Central memory CD8-positive, alpha-beta T cell (primary cell): ENCODE measurements around the gene MID1.

Source experiments
- ATAC-seq: fragments of 150-1000 bp; cut with Tn5 transposase; replicated peaks from 2 replicates; pipeline ENCODE4 v1.10.0; 2022; ENCODE audit warnings: mild to moderate bottlenecking, moderate FRiP score, moderate number of reproducible peaks; ENCODE audit not compliant: poor library complexity, severe bottlenecking; ENCODE audit errors: extremely low read depth
- DNase-seq, 2 donors: peaks; one replicate each; pipeline ENCODE4 v3.0.0; 2021; ENCODE audit warnings: low spot score in 2 of 2
- H3K27ac Mint-ChIP-seq: one replicate; pipeline ENCODE4 v1.8.0; 2022; ENCODE audit warnings: low read depth, mild to moderate bottlenecking, moderate library complexity, mixed read lengths
- H3K27me3 Mint-ChIP-seq: one replicate; pipeline ENCODE4 v1.8.0; 2022; ENCODE audit warnings: mixed read lengths
- H3K36me3 Mint-ChIP-seq: one replicate; pipeline ENCODE4 v1.8.0; 2022; ENCODE audit warnings: mild to moderate bottlenecking, moderate library complexity, mixed read lengths; ENCODE audit not compliant: insufficient read depth
- H3K4me1 Mint-ChIP-seq: one replicate; pipeline ENCODE4 v1.8.0; 2022; ENCODE audit warnings: mixed read lengths
- H3K4me3 Mint-ChIP-seq: one replicate; pipeline ENCODE4 v1.8.0; 2022; ENCODE audit warnings: mild to moderate bottlenecking, moderate library complexity, mixed read lengths
- H3K9me3 Mint-ChIP-seq: one replicate; pipeline ENCODE4 v1.8.0; 2022; ENCODE audit warnings: mixed read lengths

Gene MID1

GRCh38 chrX:10564484-10564883 is 55.9 kb downstream of the MID1 start:
- DNase-seq (no peak), ATAC-seq (no peak)
- Mint-ChIP-seq H3K36me3 (no peaks in the 10 kb centered on the region), H3K9me3 (no peaks in the 10 kb centered on the region), H3K4me3 (no peak overlapping the region), H3K4me1 (no peaks in the 10 kb centered on the region), H3K27ac (no peak overlapping the region), H3K27me3 (no peaks in the 10 kb centered on the region)

DNA sequence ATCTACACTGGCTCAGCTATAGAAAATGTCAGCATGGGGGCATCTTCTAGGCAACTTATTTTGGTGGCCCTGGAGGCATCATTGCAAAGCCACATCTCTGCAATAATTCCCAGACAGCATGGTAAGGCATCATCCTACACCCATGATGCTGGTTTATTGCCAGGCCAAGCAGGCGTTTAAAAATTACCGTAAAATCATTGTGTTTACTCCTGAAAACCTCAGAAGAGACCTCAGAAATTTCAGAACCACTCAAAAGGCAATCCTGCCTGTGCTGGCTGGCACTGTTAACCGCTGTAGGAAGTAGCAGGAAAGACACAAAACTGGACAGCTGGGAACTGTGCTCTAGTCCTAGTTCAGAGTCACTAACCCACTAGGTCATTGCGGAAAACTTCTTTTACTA is 63.2 kb downstream of the MID1 start:
- no peaks in the 10 kb centered on the region for H3K4me1 Mint-ChIP-seq
- peaks cover 6% of the 10 kb centered on the region for H3K9me3 Mint-ChIP-seq
- ATAC-seq (no peak), DNase-seq (no peak)
- no peaks in the 10 kb centered on the region for H3K27me3 Mint-ChIP-seq
- no peaks in the 10 kb centered on the region for H3K36me3 Mint-ChIP-seq
- no peak overlapping the region for H3K4me3 Mint-ChIP-seq
- no peak overlapping the region for H3K27ac Mint-ChIP-seq

- Mint-ChIP-seq H3K36me3 (no peaks in the 10 kb centered on the region), H3K27ac (no peak overlapping the region), H3K27me3 (no peaks in the 10 kb centered on the region), H3K4me1 (no peaks in the 10 kb centered on the region), H3K4me3 (no peak overlapping the region), H3K9me3 (peaks cover 6% of the 10 kb centered on the region)
- ATAC-seq, result no peak
- DNase-seq, result no peak
These were observed 64.0 kb downstream of the MID1 start for GRCh38 chrX:10556405-10556804.

DNA sequence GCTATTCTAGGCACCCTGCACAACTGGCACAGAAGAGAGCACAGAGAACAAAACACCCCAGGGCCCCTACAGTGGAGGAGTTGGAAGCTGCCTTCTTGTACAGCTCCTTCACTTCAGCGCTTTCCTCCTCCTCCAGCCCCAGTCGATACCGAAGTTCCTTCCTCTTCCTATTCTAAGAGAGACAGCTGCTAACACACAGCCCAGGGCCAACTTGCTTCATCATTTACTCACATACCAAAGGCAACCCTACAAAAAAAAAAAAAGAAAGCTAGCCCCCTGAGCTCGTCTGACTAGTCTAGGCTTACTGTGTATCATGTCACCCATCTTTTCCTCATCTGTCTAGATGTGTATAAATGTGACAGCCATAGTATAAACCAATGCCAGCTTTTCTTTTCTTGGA is 64.5 kb downstream of the MID1 start:
- Mint-ChIP-seq H3K36me3 (no peaks in the 10 kb centered on the region), H3K27ac (no peak overlapping the region), H3K4me1 (no peaks in the 10 kb centered on the region), H3K9me3 (peaks cover 6% of the 10 kb centered on the region), H3K4me3 (no peak overlapping the region), H3K27me3 (no peaks in the 10 kb centered on the region)
- ATAC-seq (no peak), DNase-seq (no peak)

- H3K27me3 Mint-ChIP-seq, result no peaks in the 10 kb centered on the region
- no peaks in the 10 kb centered on the region for H3K36me3 Mint-ChIP-seq
- no peaks in the 10 kb centered on the region for H3K4me1 Mint-ChIP-seq
- no peak overlapping the region for H3K4me3 Mint-ChIP-seq
- no peak for ATAC-seq
- H3K9me3 Mint-ChIP-seq, result peaks cover 6% of the 10 kb centered on the region
- DNase-seq, result no peak
- no peak overlapping the region for H3K27ac Mint-ChIP-seq
These were observed 65.6 kb downstream of the MID1 start for GRCh38 chrX:10554612-10555270.

DNA sequence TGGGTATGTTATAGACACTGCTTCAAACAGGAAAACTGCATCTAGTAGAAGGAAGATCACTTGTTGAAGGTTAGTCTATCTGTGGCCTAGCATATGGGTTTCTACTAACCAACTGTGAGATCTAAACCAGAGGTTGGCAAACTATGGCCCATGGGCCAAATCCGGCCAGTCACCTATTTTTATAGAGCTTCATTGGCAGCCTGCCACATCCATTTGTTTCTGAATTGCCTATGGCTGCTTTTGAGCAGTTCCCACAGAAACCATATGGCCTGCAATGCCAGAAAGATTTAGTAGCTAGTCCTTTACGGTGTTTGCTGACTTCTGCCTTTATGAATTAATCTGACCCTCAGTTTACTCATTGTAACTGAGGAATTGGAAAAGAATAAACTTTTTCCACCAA is 71.1 kb downstream of the MID1 start:
- DNase-seq (no peak), ATAC-seq (no peak)
- Mint-ChIP-seq H3K4me1 (no peaks in the 10 kb centered on the region), H3K27me3 (no peaks in the 10 kb centered on the region), H3K9me3 (no peaks in the 10 kb centered on the region), H3K36me3 (no peaks in the 10 kb centered on the region), H3K27ac (no peak overlapping the region), H3K4me3 (no peak overlapping the region)

DNA sequence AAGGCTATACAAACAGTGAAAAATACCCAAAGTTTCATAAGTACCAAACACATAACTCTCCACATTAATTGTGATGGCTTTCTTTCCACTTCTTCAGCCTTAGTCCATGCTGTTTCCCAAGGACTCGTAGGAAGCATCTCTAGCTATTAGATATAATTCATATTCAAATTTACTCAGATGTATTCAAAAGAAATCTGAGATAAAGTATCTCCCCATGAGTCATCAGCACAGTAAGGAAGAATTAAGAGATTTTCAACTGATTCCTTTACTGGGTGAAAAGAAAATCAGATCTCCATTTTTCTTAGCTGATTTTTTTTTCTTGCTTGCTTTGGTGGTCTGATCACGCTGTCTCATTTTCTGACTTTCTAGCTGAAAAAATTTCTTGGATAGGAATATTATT is 71.7 kb downstream of the MID1 start:
- no peak overlapping the region for H3K27ac Mint-ChIP-seq
- ATAC-seq (no peak), DNase-seq (no peak)
- H3K4me3 Mint-ChIP-seq, result no peak overlapping the region
- no peaks in the 10 kb centered on the region for H3K9me3 Mint-ChIP-seq
- H3K27me3 Mint-ChIP-seq, result no peaks in the 10 kb centered on the region
- H3K36me3 Mint-ChIP-seq, result no peaks in the 10 kb centered on the region
- H3K4me1 Mint-ChIP-seq, result no peaks in the 10 kb centered on the region

- H3K27ac Mint-ChIP-seq, result no peak overlapping the region
These were observed 74.5 kb downstream of the MID1 start for GRCh38 chrX:10545882-10546281.

DNA sequence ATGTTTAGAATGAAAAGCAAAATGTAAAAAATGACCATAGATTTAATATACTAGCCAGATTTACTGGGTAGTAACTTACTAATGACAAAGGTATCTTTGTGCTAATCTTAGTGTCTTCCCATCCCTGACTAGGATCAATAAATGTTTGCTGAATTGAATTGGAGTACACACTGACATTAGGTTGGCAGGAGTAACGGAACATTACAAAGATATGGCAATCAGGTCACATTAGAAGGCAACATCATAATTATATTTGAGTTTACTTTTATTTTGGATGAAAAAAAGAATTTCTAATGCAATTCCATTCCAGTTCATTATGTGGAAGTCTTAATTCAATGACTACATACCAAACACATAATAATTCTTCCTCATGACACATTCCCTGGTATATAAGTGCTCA is 77.8 kb downstream of the MID1 start:
- peaks cover 3% of the 10 kb centered on the region for H3K36me3 Mint-ChIP-seq
- no peak overlapping the region for H3K4me3 Mint-ChIP-seq

More at GRCh38 chrX:10545882-10546281, 74.5 kb downstream of the MID1 start:
- no peak for DNase-seq
- H3K27me3 Mint-ChIP-seq, result no peaks in the 10 kb centered on the region
- no peak for ATAC-seq
- H3K4me1 Mint-ChIP-seq, result no peaks in the 10 kb centered on the region
- no peaks in the 10 kb centered on the region for H3K9me3 Mint-ChIP-seq
- no peaks in the 10 kb centered on the region for H3K36me3 Mint-ChIP-seq
- no peak overlapping the region for H3K4me3 Mint-ChIP-seq

DNA sequence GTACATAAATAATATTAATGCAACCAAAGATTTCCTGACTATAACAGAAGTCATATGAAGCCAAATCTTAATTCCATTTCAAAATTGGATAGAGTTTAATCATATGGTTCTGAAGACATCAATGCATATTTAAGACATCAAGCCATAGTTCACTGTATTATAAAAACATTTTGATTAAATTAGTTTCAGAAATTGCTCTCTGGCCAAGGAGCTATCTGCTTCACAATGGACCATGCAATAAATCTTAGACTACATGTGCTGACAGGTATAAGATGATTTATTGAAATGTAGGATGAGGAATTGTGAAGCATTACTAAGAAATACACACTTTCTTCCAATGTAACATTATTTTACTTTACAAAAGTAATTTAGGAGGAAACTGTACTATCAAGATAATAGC is 81.6 kb downstream of the MID1 start:
- DNase-seq (no peak), ATAC-seq (no peak)

More for the DNA sequence above, 77.8 kb downstream of the MID1 start:
- ATAC-seq, result no peak
- no peaks in the 10 kb centered on the region for H3K4me1 Mint-ChIP-seq
- no peak overlapping the region for H3K27ac Mint-ChIP-seq
- H3K9me3 Mint-ChIP-seq, result no peaks in the 10 kb centered on the region
- DNase-seq, result no peak
- H3K27me3 Mint-ChIP-seq, result no peaks in the 10 kb centered on the region

GRCh38 chrX:10537308-10537707 is 83.1 kb downstream of the MID1 start:
- Mint-ChIP-seq H3K9me3 (no peaks in the 10 kb centered on the region), H3K27ac (no peak overlapping the region), H3K36me3 (peaks cover 3% of the 10 kb centered on the region), H3K4me1 (no peaks in the 10 kb centered on the region), H3K27me3 (no peaks in the 10 kb centered on the region), H3K4me3 (no peak overlapping the region)
- no peak for ATAC-seq
- DNase-seq, result no peak

More for the DNA sequence above, 81.6 kb downstream of the MID1 start:
- Mint-ChIP-seq H3K4me3 (no peak overlapping the region), H3K27ac (no peak overlapping the region), H3K9me3 (no peaks in the 10 kb centered on the region), H3K27me3 (no peaks in the 10 kb centered on the region), H3K36me3 (peaks cover 3% of the 10 kb centered on the region), H3K4me1 (no peaks in the 10 kb centered on the region)

- peaks cover 3% of the 10 kb centered on the region for H3K36me3 Mint-ChIP-seq
- DNase-seq, result no peak
- no peak overlapping the region for H3K27ac Mint-ChIP-seq
These were observed 83.6 kb downstream of the MID1 start for GRCh38 chrX:10536744-10537143.

GRCh38 chrX:10534611-10535010 is 85.8 kb downstream of the MID1 start:
- no peak overlapping the region for H3K4me3 Mint-ChIP-seq
- DNase-seq, result no peak
- peaks cover 3% of the 10 kb centered on the region for H3K36me3 Mint-ChIP-seq
- no peaks in the 10 kb centered on the region for H3K4me1 Mint-ChIP-seq
- H3K27me3 Mint-ChIP-seq, result no peaks in the 10 kb centered on the region
- ATAC-seq, result no peak
- no peak overlapping the region for H3K27ac Mint-ChIP-seq
- no peaks in the 10 kb centered on the region for H3K9me3 Mint-ChIP-seq

More at GRCh38 chrX:10536744-10537143, 83.6 kb downstream of the MID1 start:
- H3K4me3 Mint-ChIP-seq, result no peak overlapping the region
- no peaks in the 10 kb centered on the region for H3K9me3 Mint-ChIP-seq
- ATAC-seq, result no peak
- no peaks in the 10 kb centered on the region for H3K4me1 Mint-ChIP-seq
- H3K27me3 Mint-ChIP-seq, result no peaks in the 10 kb centered on the region
